ENCODE measurements around the gene ACVR1. TPM values are rescaled to one million over a fixed set of nuclear protein-coding genes. Genes with fewer than 3 reads are reported as not detected.

Gene ACVR1
- total RNA-seq, 2 experiments from 2014 or later, result 19.0 to 20.8 TPM

- no peaks in the 10 kb centered on the region for H3K4me1 Mint-ChIP-seq (ENCODE audit: low read depth)
- H3K27ac Mint-ChIP-seq, result no peak overlapping the region
- no peak for DNase-seq
- intact Hi-C loops (cut with micrococcal nuclease), result no loop called here
- H3K4me3 Mint-ChIP-seq, result no peak overlapping the region
- CTCF ChIA-PET, result interaction anchor here (0.5 kb wide), 1 partner anchor 152 kb away, joined by 3 read pairs; no protein-coding TSS in a partner anchor
- peaks cover 1% of the 10 kb centered on the region for H3K36me3 Mint-ChIP-seq (ENCODE audit: low read depth)
- peaks cover 16% of the 10 kb centered on the region for H3K9me3 Mint-ChIP-seq
- H3K27me3 Mint-ChIP-seq (ENCODE audit: low read depth), result no peaks in the 10 kb centered on the region
These were observed 177.7 kb downstream of the ACVR1 start for GRCh38 chr2:157698430-157698829.

- H3K36me3 Mint-ChIP-seq (ENCODE audit: low read depth), result no peaks in the 10 kb centered on the region
- peaks cover 13% of the 10 kb centered on the region for H3K9me3 Mint-ChIP-seq
- CTCF ChIA-PET, result no interaction called here
- H3K27me3 Mint-ChIP-seq (ENCODE audit: low read depth), result no peaks in the 10 kb centered on the region
- DNase-seq, result no peak
- intact Hi-C loops (cut with micrococcal nuclease), result no loop called here
- no peak overlapping the region for H3K27ac Mint-ChIP-seq
- no peak overlapping the region for H3K4me3 Mint-ChIP-seq
- no peaks in the 10 kb centered on the region for H3K4me1 Mint-ChIP-seq (ENCODE audit: low read depth)
These were observed 180.1 kb downstream of the ACVR1 start for GRCh38 chr2:157696036-157696435.

GRCh38 chr2:157692768-157693167, 183.4 kb downstream of the ACVR1 start:
- intact Hi-C loops (cut with micrococcal nuclease), result no loop called here
- CTCF ChIA-PET, result interaction anchor here (0.6 kb wide), 1 partner anchor 513 kb away, joined by 3 read pairs; no protein-coding TSS in a partner anchor
- DNase-seq, result no peak
- Mint-ChIP-seq H3K36me3 (ENCODE audit: low read depth) (no peaks in the 10 kb centered on the region), H3K4me1 (ENCODE audit: low read depth) (no peaks in the 10 kb centered on the region), H3K9me3 (no peaks in the 10 kb centered on the region), H3K27me3 (ENCODE audit: low read depth) (no peaks in the 10 kb centered on the region), H3K4me3 (no peak overlapping the region), H3K27ac (no peak overlapping the region)

DNA sequence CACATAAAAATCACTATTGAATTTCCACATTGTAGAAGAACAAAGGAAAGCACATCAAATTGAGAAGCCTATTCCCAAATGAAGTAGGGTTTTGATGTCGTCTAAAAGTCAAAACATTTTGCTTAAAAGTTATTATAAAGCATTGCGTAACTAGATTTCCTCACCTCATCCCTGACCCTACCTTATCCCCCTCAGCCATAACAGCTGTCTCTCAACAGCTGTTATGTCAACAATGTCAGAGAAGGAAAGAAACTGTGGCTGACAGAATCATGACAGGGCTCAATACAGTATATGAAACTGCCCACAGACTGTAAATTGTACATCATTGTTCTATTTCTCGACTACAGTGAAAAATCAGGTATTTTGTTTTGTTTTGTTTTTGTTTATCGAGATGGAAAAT, 184.4 kb downstream of the ACVR1 start:
- Mint-ChIP-seq H3K36me3 (ENCODE audit: low read depth) (no peaks in the 10 kb centered on the region), H3K4me1 (ENCODE audit: low read depth) (no peaks in the 10 kb centered on the region), H3K4me3 (no peak overlapping the region), H3K27ac (no peak overlapping the region), H3K9me3 (no peaks in the 10 kb centered on the region), H3K27me3 (ENCODE audit: low read depth) (no peaks in the 10 kb centered on the region)
- CTCF ChIA-PET, result no interaction called here
- DNase-seq, result no peak
- intact Hi-C loops (cut with micrococcal nuclease), result no loop called here

DNA sequence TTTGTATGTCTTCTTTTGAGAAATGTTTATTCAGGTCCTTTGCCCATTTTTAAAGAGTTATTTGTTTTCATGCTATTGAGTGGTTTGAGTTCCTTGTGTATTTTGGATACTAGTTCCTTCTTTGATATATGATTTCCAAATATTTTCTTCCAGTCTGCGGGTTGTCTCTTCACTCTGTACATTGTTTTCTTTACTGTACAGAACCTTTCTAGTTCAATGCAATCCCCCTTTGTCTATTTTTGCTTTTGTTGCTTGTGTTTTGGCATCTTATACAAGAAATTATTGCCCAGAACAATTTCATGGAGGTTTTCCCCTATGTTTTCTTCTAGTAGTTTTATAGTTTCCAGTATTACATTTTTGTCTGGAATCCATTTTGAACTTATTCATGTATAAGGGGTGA, 185.0 kb downstream of the ACVR1 start:
- Mint-ChIP-seq H3K27ac (no peak overlapping the region), H3K9me3 (no peaks in the 10 kb centered on the region), H3K36me3 (ENCODE audit: low read depth) (no peaks in the 10 kb centered on the region), H3K27me3 (ENCODE audit: low read depth) (no peaks in the 10 kb centered on the region), H3K4me3 (no peak overlapping the region), H3K4me1 (ENCODE audit: low read depth) (no peaks in the 10 kb centered on the region)
- intact Hi-C loops (cut with micrococcal nuclease), result no loop called here
- DNase-seq, result no peak
- CTCF ChIA-PET, result no interaction called here

Other genes with a start within 250 kb of the ACVR1 start
- gene ACVR1C, start 247.5 kb downstream of the ACVR1 start, total RNA-seq, result 1 to 10 TPM; 3.5 to 3.6 TPM
- not detected for gene UPP2, start 225.5 kb upstream of the ACVR1 start, total RNA-seq